Prostate gland (tissue), 2 donors: ENCODE measurements around the gene ACYP2. TPM values are rescaled to one million over a fixed set of nuclear protein-coding genes. Genes with fewer than 3 reads are reported as not detected.

Experiments
- DNase-seq: peaks from one replicate; pipeline ENCODE4 v3.0.0-alpha.2; 2019; ENCODE audit warnings: low spot score
- H3K27ac ChIP-seq, 2 donors: fragments of 200-600 bp; sonication (generic); 2 replicates each; pipeline ENCODE4 v1.5.1; 2017 to 2019
- H3K27me3 ChIP-seq: fragments of 200-600 bp; sonication (generic); replicated peaks from 2 replicates; pipeline ENCODE4 v1.5.1; 2019; ENCODE audit not compliant: insufficient read depth
- H3K36me3 ChIP-seq, 2 donors: fragments of 200-600 bp; sonication (generic); 1 replicate in 1 of 2; 2 replicates in 1 of 2; pipeline versions ENCODE4 v1.5.1 to v1.8.1; 2017 to 2019
- H3K4me1 ChIP-seq: fragments of 200-600 bp; sonication (generic); replicated peaks from 2 replicates; pipeline ENCODE4 v1.5.1; 2019
- H3K4me3 ChIP-seq, 2 donors: fragments of 200-600 bp; sonication (generic); 2 replicates each; pipeline ENCODE4 v1.5.1; 2017 to 2019
- H3K9me3 ChIP-seq: fragments of 200-600 bp; sonication (generic); 2 replicates; pipeline ENCODE4 v1.5.1; 2017
- CTCF ChIP-seq, 4 experiments: fragments of 200-600 bp in 2 of 4; fragments of 450-650 bp in 2 of 4; sonication (generic) in 2 of 4; IDR thresholded peaks; 1 replicate in 3 of 4; 2 replicates in 1 of 4; pipeline ENCODE4 v1.5.1; 2016 to 2019; ENCODE audit warnings: antibody characterized with exemption in 4 of 4, mild to moderate bottlenecking in 2 of 4, moderate library complexity in 2 of 4
- POLR2A ChIP-seq: fragments of 450-650 bp; IDR thresholded peaks from one replicate; pipeline ENCODE4 v1.6.1; 2016; ENCODE audit warnings: antibody characterized with exemption, mild to moderate bottlenecking
- POLR2AphosphoS5 ChIP-seq: sonication (generic); formaldehyde crosslinking; IDR thresholded peaks from one replicate; pipeline ENCODE4 v1.6.1; 2017; ENCODE audit warnings: antibody characterized with exemption
- WGBS: methylation state at CpG from one replicate; pipeline ENCODE4 v1.1.5; 2018; 5-methylcytosine and 5-hydroxymethylcytosine counted together
- intact Hi-C: fragments of 100-400 bp; cut with DNase I; formaldehyde crosslinking; loops from one replicate; pipeline ENCODE4 v1.14.2; 2022
- total RNA-seq, 2 donors: library from RNA; depleted of rRNA; stranded (reverse); fragments of >200 nt; gene quantifications; one replicate each; pipeline ENCODE4 v1.1.0, GENCODE V29; 2016

ACYP2 gene
- total RNA-seq, 2 donors from 2014 or later = 30.6 to 39.7 TPM

- Histone ChIP-seq H3K9me3 (no peaks in the 10 kb centered on the region), H3K27ac (no peak overlapping the region), H3K27me3 (no peaks in the 10 kb centered on the region), H3K4me1 (no peaks in the 10 kb centered on the region), H3K4me3 (no peak overlapping the region), H3K36me3 (no peaks in the 10 kb centered on the region)
- DNase-seq = no peak
- 92% methylated on average over 6 of the region's 6 CpGs for WGBS
- TF ChIP-seq POLR2AphosphoS5 = no peak
- no peak for TF ChIP-seq POLR2A
- TF ChIP-seq CTCF (IDR thresholded peaks at IDR 0.05) = no peak
- intact Hi-C loops = no loop called here
Measured at GRCh38 chr2:54083021-54083420, 32.4 kb upstream of the ACYP2 start.

- H3K27ac ChIP-seq = no peak overlapping the region
- H3K4me1 ChIP-seq = no peaks in the 10 kb centered on the region
- no peaks in the 10 kb centered on the region for H3K27me3 ChIP-seq
- no peak overlapping the region for H3K4me3 ChIP-seq
- DNase-seq = no peak
- no peaks in the 10 kb centered on the region for H3K36me3 ChIP-seq
- intact Hi-C loops = no loop called here
- TF ChIP-seq CTCF (IDR thresholded peaks at IDR 0.05) (no peak), POLR2AphosphoS5 (no peak), POLR2A (no peak)
- no peaks in the 10 kb centered on the region for H3K9me3 ChIP-seq
- 74% methylated on average over 1 of the region's 1 CpG for whole genome bisulfite sequencing
Measured at GRCh38 chr2:54083445-54083844, 32.0 kb upstream of the ACYP2 start.

- no peak for DNase-seq
- Histone ChIP-seq H3K4me1 (no peaks in the 10 kb centered on the region), H3K36me3 (no peaks in the 10 kb centered on the region), H3K4me3 (no peak overlapping the region), H3K27ac (no peak overlapping the region), H3K9me3 (no peaks in the 10 kb centered on the region), H3K27me3 (no peaks in the 10 kb centered on the region)
- intact Hi-C loops = no loop called here
- TF ChIP-seq CTCF (IDR thresholded peaks at IDR 0.05) (peak in 3 of 4 experiments; percentile 27 to 41 (median 28)), POLR2A (no peak)
- WGBS = 51% methylated on average over 3 of the region's 3 CpGs
Measured at GRCh38 chr2:54084600-54084999, 30.8 kb upstream of the ACYP2 start.

- 79% methylated on average over 10 of the region's 10 CpGs for WGBS
- TF ChIP-seq POLR2AphosphoS5 (no peak), POLR2A (no peak), CTCF (IDR thresholded peaks at IDR 0.05) (no peak)
- intact Hi-C loops = no loop called here
Measured at GRCh38 chr2:54085069-54085468, 30.3 kb upstream of the ACYP2 start.

GRCh38 chr2:54086157-54086556, 29.3 kb upstream of the ACYP2 start:
- 99% methylated on average over 2 of the region's 2 CpGs for WGBS
- Histone ChIP-seq H3K27ac (no peak overlapping the region), H3K4me3 (no peak overlapping the region), H3K4me1 (no peaks in the 10 kb centered on the region), H3K27me3 (no peaks in the 10 kb centered on the region), H3K36me3 (no peaks in the 10 kb centered on the region), H3K9me3 (no peaks in the 10 kb centered on the region)
- TF ChIP-seq CTCF (IDR thresholded peaks at IDR 0.05) (no peak), POLR2A (no peak), POLR2AphosphoS5 (no peak)
- no peak for DNase-seq
- intact Hi-C loops = no loop called here

More at GRCh38 chr2:54085069-54085468, 30.3 kb upstream of the ACYP2 start:
- H3K4me3 ChIP-seq = no peak overlapping the region
- DNase-seq = no peak
- no peaks in the 10 kb centered on the region for H3K27me3 ChIP-seq
- no peaks in the 10 kb centered on the region for H3K9me3 ChIP-seq
- H3K36me3 ChIP-seq = no peaks in the 10 kb centered on the region
- H3K4me1 ChIP-seq = no peaks in the 10 kb centered on the region
- no peak overlapping the region for H3K27ac ChIP-seq
